ENCODE measurements around the gene HSD17B11. TPM values are rescaled to one million over a fixed set of nuclear protein-coding genes. Genes with fewer than 3 reads are reported as not detected.

Gene HSD17B11
- polyA plus RNA-seq, 1 donor (not counting 4 experiments of a cell fraction or from before 2014, with no cell fraction given) = 8.5 TPM

GRCh38 chr4:87327136-87327535 is 63.9 kb downstream of the HSD17B11 start:
- no peak overlapping the region for H3K4me2 ChIP-seq (ENCODE audit: control insufficient read depth, extremely low read depth, insufficient read depth, low read depth, low read length)
- H3K9me1 ChIP-seq (ENCODE audit: control insufficient read depth, extremely low read depth, insufficient read depth, low read length) = no peaks in the 10 kb centered on the region
- no peaks in the 10 kb centered on the region for H3K4me1 ChIP-seq (ENCODE audit: control insufficient read depth, extremely low read depth, insufficient read depth, low read length)
- H3K27me3 ChIP-seq (ENCODE audit: control insufficient read depth, extremely low read depth, insufficient read depth, low read length) = no peaks in the 10 kb centered on the region
- no peak for TF ChIP-seq CTCF (optimal IDR thresholded peaks at IDR 0.05 in 1 of 3, IDR thresholded peaks at IDR 0.05 in 1 of 3, conservative IDR thresholded peaks at IDR 0.05 in 1 of 3; ENCODE audit: extremely low read depth in 1 of 3, insufficient read depth in 2 of 3, low read length in 3 of 3)
- no peak for TF ChIP-seq EZH2 (IDR thresholded peaks at IDR 0.05; ENCODE audit: low read length)
- no peaks in the 10 kb centered on the region for H3K79me2 ChIP-seq (ENCODE audit: control insufficient read depth, insufficient read depth, low read length)
- dilution Hi-C loops (cut with MboI; ENCODE audit: extremely low pct_ligation_motif_present, low sequenced_read_pairs) = no loop called here
- no peak overlapping the region for H3K4me3 ChIP-seq (ENCODE audit: control insufficient read depth in 2 of 3, extremely low read depth in 1 of 3, insufficient read depth in 2 of 3, low read depth in 1 of 3, low read length in 3 of 3)
- H2AFZ ChIP-seq (ENCODE audit: control insufficient read depth, low read length) = no peak overlapping the region
- no peak for DNase-seq (ENCODE audit: low read depth, low spot score)
- no peak overlapping the region for H3K9ac ChIP-seq (ENCODE audit: control insufficient read depth, extremely low read depth, insufficient read depth, low read length)
- H3K36me3 ChIP-seq (ENCODE audit: control insufficient read depth in 2 of 2, extremely low read depth in 1 of 2, insufficient read depth in 2 of 2, low read length in 2 of 2) = no peaks in the 10 kb centered on the region
- H3K27ac ChIP-seq (ENCODE audit: control insufficient read depth, insufficient read depth, low read length) = no peak overlapping the region
- no peaks in the 10 kb centered on the region for H3K9me3 ChIP-seq (ENCODE audit: control insufficient read depth, low read depth, low read length)
- no peak for FAIRE-seq
- H4K20me1 ChIP-seq (ENCODE audit: control insufficient read depth, extremely low read depth, insufficient read depth, low read length) = no peaks in the 10 kb centered on the region

GRCh38 chr4:87326460-87326859 is 64.5 kb downstream of the HSD17B11 start:
- no peaks in the 10 kb centered on the region for H3K9me3 ChIP-seq (ENCODE audit: control insufficient read depth, low read depth, low read length)
- H3K36me3 ChIP-seq (ENCODE audit: control insufficient read depth in 2 of 2, extremely low read depth in 1 of 2, insufficient read depth in 2 of 2, low read length in 2 of 2) = no peaks in the 10 kb centered on the region
- no peaks in the 10 kb centered on the region for H3K79me2 ChIP-seq (ENCODE audit: control insufficient read depth, insufficient read depth, low read length)
- H2AFZ ChIP-seq (ENCODE audit: control insufficient read depth, low read length) = no peak overlapping the region
- no peak for FAIRE-seq
- no peaks in the 10 kb centered on the region for H3K9me1 ChIP-seq (ENCODE audit: control insufficient read depth, extremely low read depth, insufficient read depth, low read length)
- dilution Hi-C loops (cut with MboI; ENCODE audit: extremely low pct_ligation_motif_present, low sequenced_read_pairs) = no loop called here
- H3K27ac ChIP-seq (ENCODE audit: control insufficient read depth, insufficient read depth, low read length) = no peak overlapping the region
- no peak for DNase-seq (ENCODE audit: low read depth, low spot score)
- TF ChIP-seq EZH2 (IDR thresholded peaks at IDR 0.05; ENCODE audit: low read length) (no peak), CTCF (optimal IDR thresholded peaks at IDR 0.05 in 1 of 3, IDR thresholded peaks at IDR 0.05 in 1 of 3, conservative IDR thresholded peaks at IDR 0.05 in 1 of 3; ENCODE audit: extremely low read depth in 1 of 3, insufficient read depth in 2 of 3, low read length in 3 of 3) (no peak)
- H3K27me3 ChIP-seq (ENCODE audit: control insufficient read depth, extremely low read depth, insufficient read depth, low read length) = no peaks in the 10 kb centered on the region
- H4K20me1 ChIP-seq (ENCODE audit: control insufficient read depth, extremely low read depth, insufficient read depth, low read length) = no peaks in the 10 kb centered on the region
- H3K4me2 ChIP-seq (ENCODE audit: control insufficient read depth, extremely low read depth, insufficient read depth, low read depth, low read length) = no peak overlapping the region
- H3K4me3 ChIP-seq (ENCODE audit: control insufficient read depth in 2 of 3, extremely low read depth in 1 of 3, insufficient read depth in 2 of 3, low read depth in 1 of 3, low read length in 3 of 3) = no peak overlapping the region
- H3K9ac ChIP-seq (ENCODE audit: control insufficient read depth, extremely low read depth, insufficient read depth, low read length) = no peak overlapping the region
- no peaks in the 10 kb centered on the region for H3K4me1 ChIP-seq (ENCODE audit: control insufficient read depth, extremely low read depth, insufficient read depth, low read length)
